Neuronal stem cell (in vitro differentiated cells): ENCODE data around the gene AFM.

Experiments used
- DNase-seq: peaks from one replicate; pipeline ENCODE4 v3.0.0-alpha.2; 2013; ENCODE audit warnings: low spot score
- H2AFZ ChIP-seq: one replicate; pipeline ENCODE4 v1.6.1; 2013; ENCODE audit warnings: mild to moderate bottlenecking, low read length, inconsistent platforms
- H2AK5ac ChIP-seq: 2 replicates; pipeline ENCODE4 v1.6.1; 2013; ENCODE audit warnings: low read depth, mild to moderate bottlenecking, inconsistent platforms, low read length, moderate library complexity, mixed read lengths
- H2BK120ac ChIP-seq: 2 replicates; pipeline ENCODE4 v1.6.1; 2013; ENCODE audit warnings: low read depth, mild to moderate bottlenecking, inconsistent platforms, low read length, moderate library complexity, mixed read lengths
- H2BK12ac ChIP-seq: one replicate; pipeline ENCODE4 v1.6.1; 2013; ENCODE audit warnings: low read length, inconsistent platforms
- H2BK15ac ChIP-seq: 2 replicates; pipeline ENCODE4 v1.6.1; 2013; ENCODE audit warnings: mild to moderate bottlenecking, low read length, inconsistent platforms, mixed read lengths
- H2BK5ac ChIP-seq: one replicate; pipeline ENCODE4 v1.6.1; 2013; ENCODE audit warnings: inconsistent platforms, mild to moderate bottlenecking, low read length, moderate library complexity
- H3K14ac ChIP-seq: one replicate; pipeline ENCODE4 v1.6.1; 2013; ENCODE audit warnings: low read length, inconsistent platforms
- H3K18ac ChIP-seq: 2 replicates; pipeline ENCODE4 v1.6.1; 2013; ENCODE audit warnings: low read length, inconsistent platforms
- H3K23ac ChIP-seq: 2 replicates; pipeline ENCODE4 v1.6.1; 2013; ENCODE audit warnings: low read depth, mild to moderate bottlenecking, mixed read lengths, low read length, inconsistent platforms; ENCODE audit not compliant: poor library complexity
- H3K27ac ChIP-seq: replicated peaks from 3 replicates; pipeline ENCODE4 v1.5.1; 2013; ENCODE audit warnings: low read length, inconsistent platforms
- H3K27me3 ChIP-seq, 3 experiments: 2 replicates each; pipeline ENCODE4 v1.6.1; 2013; ENCODE audit warnings: low read length in 3 of 3, mild to moderate bottlenecking in 2 of 3, inconsistent platforms in 1 of 3, low read depth in 1 of 3, mixed read lengths in 1 of 3, moderate library complexity in 1 of 3; ENCODE audit not compliant: control insufficient read depth in 3 of 3, insufficient read depth in 3 of 3
- H3K36me3 ChIP-seq, 2 donors: replicated peaks in 1 of 2; 2 replicates each; pipeline ENCODE4 v1.6.1; 2013; ENCODE audit warnings: low read length in 2 of 2; ENCODE audit not compliant: control insufficient read depth in 2 of 2, insufficient read depth in 2 of 2
- H3K4ac ChIP-seq: 2 replicates; pipeline ENCODE4 v1.6.1; 2013; ENCODE audit warnings: inconsistent platforms, mild to moderate bottlenecking, low read length, moderate library complexity
- H3K4me1 ChIP-seq, 2 donors: 1 replicate in 1 of 2; 2 replicates in 1 of 2; pipeline ENCODE4 v1.6.1; 2013; ENCODE audit warnings: low read length in 2 of 2, low read depth in 1 of 2; ENCODE audit not compliant: control insufficient read depth in 2 of 2, insufficient read depth in 1 of 2
- H3K4me2 ChIP-seq: one replicate; pipeline ENCODE4 v1.6.1; 2013; ENCODE audit warnings: mild to moderate bottlenecking, low read length, inconsistent platforms; ENCODE audit not compliant: insufficient read depth, poor library complexity, severe bottlenecking
- H3K4me3 ChIP-seq, 2 donors: 2 replicates each; pipeline ENCODE4 v1.5.1; 2013; ENCODE audit warnings: low read length in 2 of 2, mild to moderate bottlenecking in 2 of 2, inconsistent platforms in 1 of 2, moderate library complexity in 1 of 2
- H3K79me1 ChIP-seq: one replicate; pipeline ENCODE4 v1.6.1; 2013; ENCODE audit warnings: low read depth, mild to moderate bottlenecking, inconsistent platforms, low read length, moderate library complexity
- H3K9ac ChIP-seq: one replicate; pipeline ENCODE4 v1.6.1; 2013; ENCODE audit warnings: mild to moderate bottlenecking, low read depth, low read length, inconsistent platforms; ENCODE audit not compliant: poor library complexity
- H3K9me3 ChIP-seq, 2 donors: replicated peaks in 1 of 2; 2 replicates each; pipeline versions ENCODE3 to v1.6.1; 2013; ENCODE audit warnings: low read length in 2 of 2, mild to moderate bottlenecking in 2 of 2, inconsistent platforms in 1 of 2, low read depth in 1 of 2, mixed read lengths in 1 of 2, moderate library complexity in 1 of 2; ENCODE audit not compliant: control insufficient read depth in 2 of 2, insufficient read depth in 1 of 2
- H4K8ac ChIP-seq: one replicate; pipeline ENCODE4 v1.6.1; 2013; ENCODE audit warnings: low read depth, mild to moderate bottlenecking, inconsistent platforms, low read length, moderate library complexity
- H4K91ac ChIP-seq: one replicate; pipeline ENCODE4 v1.6.1; 2013; ENCODE audit warnings: low read length, low read depth, mild to moderate bottlenecking, inconsistent platforms; ENCODE audit not compliant: poor library complexity
- WGBS, 2 donors: extraction: QIAGEN DNeasy Blood & Tissue Kit; methylation state at CpG; one replicate each; pipeline ENCODE4 v1.1.7; 2013; ENCODE audit warnings: missing lambda C conversion rate in 2 of 2, mixed read lengths in 1 of 2; ENCODE audit not compliant: insufficient read length in 2 of 2, insufficient replicate concordance in 1 of 2; ENCODE audit errors: extremely low coverage in 2 of 2; 5-methylcytosine and 5-hydroxymethylcytosine counted together

AFM gene

GRCh38 chr4:73451404-73451803 is 30.1 kb upstream of the AFM start:
- no peak overlapping the region for H3K14ac ChIP-seq
- H3K27me3 ChIP-seq: peaks cover 0 to 12% (median 0%) of the 10 kb centered on the region in 3 experiments
- H4K91ac ChIP-seq: no peak overlapping the region
- H3K4me2 ChIP-seq: no peak overlapping the region
- H3K27ac ChIP-seq: no peak overlapping the region
- H2AK5ac ChIP-seq: no peak overlapping the region
- H3K36me3 ChIP-seq: no peaks in the 10 kb centered on the region
- no peak overlapping the region for H2BK5ac ChIP-seq
- no peak overlapping the region for H3K4ac ChIP-seq
- no peak overlapping the region for H3K9ac ChIP-seq
- no peak overlapping the region for H3K4me3 ChIP-seq
- no CpG with 5 or more reads among the region's 3 CpGs for WGBS, 2 donors
- no peak overlapping the region for H2BK15ac ChIP-seq
- no peak for DNase-seq
- H3K18ac ChIP-seq: no peak overlapping the region
- no peak overlapping the region for H2BK12ac ChIP-seq
- no peaks in the 10 kb centered on the region for H3K79me1 ChIP-seq
- H2BK120ac ChIP-seq: no peak overlapping the region
- no peak overlapping the region for H4K8ac ChIP-seq
- peaks cover 5 to 8% of the 10 kb centered on the region in 2 donors for H3K4me1 ChIP-seq
- H3K9me3 ChIP-seq: no peaks in the 10 kb centered on the region
- H2AFZ ChIP-seq: no peak overlapping the region
- H3K23ac ChIP-seq: no peak overlapping the region

GRCh38 chr4:73451981-73452747 is 29.4 kb upstream of the AFM start:
- no peak overlapping the region for H3K23ac ChIP-seq
- no peak overlapping the region for H3K18ac ChIP-seq
- no peak overlapping the region for H3K4me3 ChIP-seq
- no peak overlapping the region for H2BK5ac ChIP-seq
- H2AFZ ChIP-seq: no peak overlapping the region
- H2BK12ac ChIP-seq: no peak overlapping the region
- H3K9me3 ChIP-seq: no peaks in the 10 kb centered on the region
- no peak overlapping the region for H3K14ac ChIP-seq
- peaks cover 5 to 8% of the 10 kb centered on the region in 2 donors for H3K4me1 ChIP-seq
- H3K27me3 ChIP-seq: peaks cover 0 to 12% (median 0%) of the 10 kb centered on the region in 3 experiments
- no peak overlapping the region for H3K4ac ChIP-seq
- H2AK5ac ChIP-seq: no peak overlapping the region
- H3K9ac ChIP-seq: no peak overlapping the region
- DNase-seq: no peak
- no peak overlapping the region for H4K91ac ChIP-seq
- no peak overlapping the region for H4K8ac ChIP-seq
- H3K4me2 ChIP-seq: no peak overlapping the region
- no peaks in the 10 kb centered on the region for H3K36me3 ChIP-seq
- no CpG with 5 or more reads among the region's 4 CpGs for WGBS, 2 donors
- H2BK120ac ChIP-seq: no peak overlapping the region
- H2BK15ac ChIP-seq: no peak overlapping the region
- H3K27ac ChIP-seq: no peak overlapping the region
- no peaks in the 10 kb centered on the region for H3K79me1 ChIP-seq

GRCh38 chr4:73452953-73453700 is 28.4 kb upstream of the AFM start:
- Histone ChIP-seq H3K4me1 (peaks cover 5 to 8% of the 10 kb centered on the region in 2 donors), H2BK120ac (no peak overlapping the region), H4K8ac (no peak overlapping the region), H3K36me3 (no peaks in the 10 kb centered on the region), H2BK5ac (no peak overlapping the region), H3K4ac (no peak overlapping the region), H2BK15ac (no peak overlapping the region), H2AFZ (no peak overlapping the region), H3K9ac (no peak overlapping the region), H3K23ac (no peak overlapping the region), H2AK5ac (no peak overlapping the region), H3K18ac (no peak overlapping the region), H3K14ac (no peak overlapping the region), H3K9me3 (no peaks in the 10 kb centered on the region), H3K79me1 (no peaks in the 10 kb centered on the region), H3K4me3 (no peak overlapping the region), H3K4me2 (no peak overlapping the region), H3K27ac (no peak overlapping the region), H4K91ac (no peak overlapping the region), H2BK12ac (no peak overlapping the region), H3K27me3 (peaks cover 0 to 12% (median 0%) of the 10 kb centered on the region in 3 experiments)
- DNase-seq: no peak
- WGBS, 2 donors: no CpG with 5 or more reads among the region's 2 CpGs

- Histone ChIP-seq H3K4me1 (peaks cover 5 to 8% of the 10 kb centered on the region in 2 donors), H3K36me3 (no peaks in the 10 kb centered on the region), H2BK12ac (no peak overlapping the region)
Measured at GRCh38 chr4:73453701-73454005, 27.9 kb upstream of the AFM start.

More at GRCh38 chr4:73453701-73454005, 27.9 kb upstream of the AFM start:
- no peak overlapping the region for H2BK120ac ChIP-seq
- no peak overlapping the region for H3K4ac ChIP-seq
- H3K27me3 ChIP-seq: peaks cover 0 to 8% (median 0%) of the 10 kb centered on the region in 3 experiments
- no peak overlapping the region for H2AK5ac ChIP-seq
- H3K79me1 ChIP-seq: no peaks in the 10 kb centered on the region
- no peak overlapping the region for H3K14ac ChIP-seq
- no peak overlapping the region for H2BK5ac ChIP-seq
- no peak for DNase-seq
- H2AFZ ChIP-seq: no peak overlapping the region
- H3K9ac ChIP-seq: no peak overlapping the region
- H3K4me3 ChIP-seq: no peak overlapping the region
- no peak overlapping the region for H4K91ac ChIP-seq
- no peak overlapping the region for H2BK15ac ChIP-seq
- H3K18ac ChIP-seq: no peak overlapping the region
- H4K8ac ChIP-seq: no peak overlapping the region
- H3K23ac ChIP-seq: no peak overlapping the region
- no peaks in the 10 kb centered on the region for H3K9me3 ChIP-seq
- no peak overlapping the region for H3K27ac ChIP-seq
- no peak overlapping the region for H3K4me2 ChIP-seq
